ENCODE data around the gene SLC4A8.

DNA sequence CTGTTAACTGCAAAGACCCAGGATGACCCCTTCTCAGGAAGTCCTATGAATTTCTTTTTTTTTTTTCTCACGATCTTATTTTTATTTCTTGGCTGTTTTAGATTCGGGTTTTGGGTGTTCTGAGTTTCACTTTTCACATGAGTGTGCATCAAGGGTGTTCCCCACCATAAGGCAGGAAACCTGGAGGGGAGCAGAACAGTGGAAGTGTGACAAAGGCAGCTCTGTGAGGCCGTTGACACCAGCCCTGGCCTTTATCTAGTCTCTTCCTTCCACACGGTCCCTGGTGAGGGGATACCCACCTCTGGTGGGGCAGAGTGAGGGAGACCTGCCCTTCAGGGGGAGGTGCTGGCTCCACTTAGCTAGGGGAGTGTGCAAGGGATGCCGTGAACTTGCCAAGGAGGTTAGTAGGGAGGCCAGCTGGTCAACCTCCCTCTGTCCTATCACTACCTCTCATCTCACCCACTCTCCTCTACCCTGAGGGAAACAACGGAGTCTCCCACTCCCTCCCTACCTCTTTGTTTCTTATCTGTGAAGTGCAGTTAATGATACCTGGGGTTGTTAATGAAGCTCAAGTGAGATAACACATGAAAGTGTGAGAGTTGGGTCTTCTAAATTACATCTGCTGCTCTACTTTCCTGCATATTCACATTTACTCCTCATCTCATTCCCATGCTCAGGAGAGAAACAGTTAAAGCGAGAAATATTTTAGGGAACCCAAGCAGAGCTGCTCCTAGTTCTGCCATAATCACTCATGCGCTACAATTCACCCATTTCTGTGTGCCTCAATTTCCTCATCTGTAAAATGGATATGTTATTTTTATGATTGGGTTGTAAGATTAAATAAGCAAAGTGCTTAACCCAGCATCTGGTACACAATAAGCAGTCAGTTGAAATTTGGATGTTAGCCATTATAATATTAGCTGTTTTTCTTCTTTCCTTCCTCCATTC is 29.1 kb upstream of the SLC4A8 start:
- TF ChIP-seq EZH2 (IDR thresholded peaks at IDR 0.05; ENCODE audit: low read depth) (no peak), CTCF (conservative IDR thresholded peaks at IDR 0.05) (no peak)
